ENCODE data around the gene CXCL10.

DNA sequence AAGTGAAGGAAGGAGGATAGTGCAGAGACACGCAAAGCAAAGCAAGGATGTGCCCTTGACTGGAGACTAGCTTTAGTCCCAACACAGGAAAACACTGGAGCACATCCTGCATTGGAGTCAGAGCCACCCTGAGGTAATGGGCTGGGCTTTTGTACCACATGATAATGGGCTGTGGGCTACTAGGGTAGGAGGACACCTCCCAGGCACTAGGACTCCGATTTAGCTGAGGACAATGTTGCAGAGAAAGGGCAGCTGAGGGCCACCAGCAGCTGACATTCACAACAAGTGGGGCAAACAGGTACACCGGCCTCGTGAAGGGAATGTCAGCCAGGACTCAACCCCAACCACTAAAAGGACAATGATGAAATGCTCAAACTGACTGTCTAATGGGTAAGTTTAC, 42.7 kb downstream of the CXCL10 start:
- TF ChIP-seq POLR2AphosphoS5 (IDR thresholded peaks at IDR 0.05; ENCODE audit: low read depth, low read length) = no peak
- TF ChIP-seq, protein P1, sequence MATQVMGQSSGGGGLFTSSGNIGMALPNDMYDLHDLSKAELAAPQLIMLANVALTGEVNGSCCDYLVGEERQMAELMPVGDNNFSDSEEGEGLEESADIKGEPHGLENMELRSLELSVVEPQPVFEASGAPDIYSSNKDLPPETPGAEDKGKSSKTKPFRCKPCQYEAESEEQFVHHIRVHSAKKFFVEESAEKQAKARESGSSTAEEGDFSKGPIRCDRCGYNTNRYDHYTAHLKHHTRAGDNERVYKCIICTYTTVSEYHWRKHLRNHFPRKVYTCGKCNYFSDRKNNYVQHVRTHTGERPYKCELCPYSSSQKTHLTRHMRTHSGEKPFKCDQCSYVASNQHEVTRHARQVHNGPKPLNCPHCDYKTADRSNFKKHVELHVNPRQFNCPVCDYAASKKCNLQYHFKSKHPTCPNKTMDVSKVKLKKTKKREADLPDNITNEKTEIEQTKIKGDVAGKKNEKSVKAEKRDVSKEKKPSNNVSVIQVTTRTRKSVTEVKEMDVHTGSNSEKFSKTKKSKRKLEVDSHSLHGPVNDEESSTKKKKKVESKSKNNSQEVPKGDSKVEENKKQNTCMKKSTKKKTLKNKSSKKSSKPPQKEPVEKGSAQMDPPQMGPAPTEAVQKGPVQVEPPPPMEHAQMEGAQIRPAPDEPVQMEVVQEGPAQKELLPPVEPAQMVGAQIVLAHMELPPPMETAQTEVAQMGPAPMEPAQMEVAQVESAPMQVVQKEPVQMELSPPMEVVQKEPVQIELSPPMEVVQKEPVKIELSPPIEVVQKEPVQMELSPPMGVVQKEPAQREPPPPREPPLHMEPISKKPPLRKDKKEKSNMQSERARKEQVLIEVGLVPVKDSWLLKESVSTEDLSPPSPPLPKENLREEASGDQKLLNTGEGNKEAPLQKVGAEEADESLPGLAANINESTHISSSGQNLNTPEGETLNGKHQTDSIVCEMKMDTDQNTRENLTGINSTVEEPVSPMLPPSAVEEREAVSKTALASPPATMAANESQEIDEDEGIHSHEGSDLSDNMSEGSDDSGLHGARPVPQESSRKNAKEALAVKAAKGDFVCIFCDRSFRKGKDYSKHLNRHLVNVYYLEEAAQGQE (IDR thresholded peaks at IDR 0.05; ENCODE audit: insufficient read depth in 1 of 2, low read depth in 2 of 2, low read length in 2 of 2) = no peak
